Ectodermal cell (in vitro differentiated cells): ENCODE data around the gene TNNI2.

Experiments
- H3K27ac ChIP-seq: 2 replicates; pipeline ENCODE4 v1.7.0; 2013; ENCODE audit warnings: mild to moderate bottlenecking, low read depth, low read length; ENCODE audit not compliant: insufficient read depth, poor library complexity, severe bottlenecking
- H3K27me3 ChIP-seq: 2 replicates; pipeline ENCODE4 v1.7.0; 2013; ENCODE audit warnings: mild to moderate bottlenecking, low read length; ENCODE audit not compliant: insufficient read depth, control insufficient read depth, poor library complexity, severe bottlenecking
- H3K36me3 ChIP-seq: one replicate; pipeline ENCODE4 v1.7.0; 2013; ENCODE audit warnings: low read length; ENCODE audit not compliant: control insufficient read depth, insufficient read depth
- H3K4me1 ChIP-seq: one replicate; pipeline ENCODE4 v1.7.0; 2013; ENCODE audit warnings: low read length; ENCODE audit not compliant: control insufficient read depth, insufficient read depth
- H3K4me3 ChIP-seq: 2 replicates; pipeline ENCODE4 v1.7.0; 2013; ENCODE audit warnings: low read depth, low read length, control low read depth; ENCODE audit not compliant: insufficient read depth
- H3K9me3 ChIP-seq: 2 replicates; pipeline ENCODE4 v1.7.0; 2013; ENCODE audit warnings: mild to moderate bottlenecking, low read length, moderate library complexity; ENCODE audit not compliant: control insufficient read depth
- WGBS, 2 experiments: methylation state at CpG; one replicate each; pipeline ENCODE4 v1.1.7; 2013; ENCODE audit warnings: missing lambda C conversion rate in 2 of 2; 5-methylcytosine and 5-hydroxymethylcytosine counted together

TNNI2 gene

DNA sequence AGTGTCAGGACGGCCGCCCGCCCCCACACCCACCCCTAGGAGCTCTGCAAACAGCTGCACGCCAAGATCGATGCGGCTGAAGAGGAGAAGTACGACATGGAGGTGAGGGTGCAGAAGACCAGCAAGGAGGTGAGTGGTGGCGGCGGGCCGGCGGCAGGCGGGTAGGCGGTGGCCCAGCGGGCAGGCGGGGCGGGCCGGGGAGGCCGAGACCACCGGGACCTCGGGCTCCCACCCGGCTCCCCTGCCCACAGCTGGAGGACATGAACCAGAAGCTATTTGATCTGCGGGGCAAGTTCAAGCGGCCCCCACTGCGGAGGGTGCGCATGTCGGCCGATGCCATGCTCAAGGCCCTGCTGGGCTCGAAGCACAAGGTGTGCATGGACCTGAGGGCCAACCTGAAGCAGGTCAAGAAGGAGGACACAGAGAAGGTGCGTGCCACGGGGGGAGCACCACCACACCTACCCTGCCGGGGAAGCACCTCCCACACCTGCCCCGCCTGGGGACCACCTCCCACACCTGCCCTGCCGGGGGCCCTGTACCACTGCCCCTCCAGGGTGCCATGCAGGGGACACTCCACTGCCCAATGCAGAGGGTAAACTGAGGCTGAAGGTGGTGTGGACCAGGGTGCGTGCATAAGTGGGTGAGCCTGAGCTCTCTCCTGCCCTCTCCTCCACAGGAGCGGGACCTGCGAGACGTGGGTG is 2.1 kb downstream of the TNNI2 start:
- H3K36me3 ChIP-seq, result no peaks in the 10 kb centered on the region
- no peak overlapping the region for H3K4me3 ChIP-seq
- no peaks in the 10 kb centered on the region for H3K4me1 ChIP-seq
- H3K27me3 ChIP-seq, result no peaks in the 10 kb centered on the region
- no peak overlapping the region for H3K27ac ChIP-seq
- no peaks in the 10 kb centered on the region for H3K9me3 ChIP-seq
- WGBS, 2 experiments, result 93% methylated on average over 37 of the region's 37 CpGs

DNA sequence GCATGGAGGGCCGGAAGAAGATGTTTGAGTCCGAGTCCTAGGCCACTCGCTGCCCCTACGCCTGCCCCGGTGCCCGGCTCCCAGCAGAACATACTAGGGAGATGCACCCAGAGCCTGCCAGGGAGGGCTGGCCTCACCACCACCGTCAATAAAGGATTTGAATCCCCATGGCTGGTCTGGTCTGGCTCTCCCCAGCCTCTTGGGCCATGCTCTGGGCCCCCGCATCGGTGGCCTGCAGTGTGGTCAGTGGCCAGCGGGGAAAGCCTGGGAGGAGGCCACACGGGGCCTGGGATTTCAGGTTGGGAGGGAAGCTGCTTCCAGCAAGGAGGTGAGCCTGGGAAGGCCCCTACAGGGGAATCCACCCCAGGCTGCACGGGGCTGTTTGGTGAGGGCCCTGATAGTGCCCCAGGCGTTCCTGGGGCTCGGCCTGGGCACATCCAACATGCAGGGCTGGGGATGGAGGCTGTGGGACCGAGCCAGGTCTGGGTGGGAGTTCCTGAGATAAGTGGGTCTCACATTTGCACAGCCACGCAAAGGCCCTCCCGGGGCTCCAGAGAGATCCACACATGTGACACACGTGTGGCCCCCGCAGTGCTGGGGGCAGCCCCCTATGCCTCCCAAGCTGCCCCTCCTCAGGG is 2.8 kb downstream of the TNNI2 start:
- no peaks in the 10 kb centered on the region for H3K36me3 ChIP-seq
- H3K9me3 ChIP-seq, result no peaks in the 10 kb centered on the region
- no peaks in the 10 kb centered on the region for H3K27me3 ChIP-seq
- H3K27ac ChIP-seq, result no peak overlapping the region
- no peaks in the 10 kb centered on the region for H3K4me1 ChIP-seq
- no peak overlapping the region for H3K4me3 ChIP-seq
- WGBS, 2 experiments, result 93 to 94% methylated on average over 19 of the region's 19 CpGs

DNA sequence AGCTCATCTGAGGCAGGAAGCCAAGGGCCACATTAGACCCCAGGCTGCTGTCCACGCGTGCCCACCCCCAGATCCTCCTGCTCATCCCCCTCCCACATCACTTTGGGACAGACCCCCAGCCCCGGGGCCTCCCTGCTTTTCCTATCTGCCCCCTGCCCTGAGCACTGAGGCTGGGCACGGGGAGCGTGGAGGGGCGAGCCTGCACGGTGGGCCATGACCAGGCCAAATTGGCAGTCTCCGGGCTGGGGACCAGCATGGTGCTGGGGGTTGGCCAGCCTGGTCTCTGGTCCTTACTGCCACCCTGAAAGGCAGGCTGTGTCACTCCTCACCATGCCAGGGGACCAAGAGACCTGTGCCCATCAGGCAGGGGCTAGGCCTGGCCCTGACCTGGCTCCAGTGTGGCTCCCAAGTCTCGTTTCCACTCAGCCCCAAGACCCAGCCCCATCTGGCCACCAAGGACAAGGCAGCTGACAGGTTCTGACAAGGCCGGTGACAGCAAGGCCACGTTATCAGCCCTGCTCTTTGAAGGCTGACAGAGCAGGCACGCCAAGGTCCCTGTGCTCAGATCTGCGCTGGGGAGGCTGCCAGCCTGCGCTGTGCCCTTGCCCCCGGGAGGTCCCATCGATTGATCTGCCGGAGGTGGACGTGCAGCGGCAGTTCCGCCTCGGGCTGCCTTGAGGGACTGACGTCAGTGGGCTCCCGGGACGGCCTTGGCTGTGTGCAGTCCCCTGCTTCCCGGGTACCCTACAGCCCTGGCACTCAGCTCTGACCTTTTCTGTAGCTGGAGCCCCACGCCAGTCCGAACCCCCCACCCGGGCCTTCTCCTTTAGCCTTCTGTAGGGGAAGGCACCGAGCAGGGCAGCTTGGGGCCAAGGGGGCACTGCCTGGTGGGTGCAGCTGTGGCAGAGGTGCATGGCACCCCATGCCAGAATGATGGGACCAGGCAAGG is 3.6 kb downstream of the TNNI2 start:
- Histone ChIP-seq H3K4me3 (no peak overlapping the region), H3K27ac (no peak overlapping the region), H3K27me3 (no peaks in the 10 kb centered on the region), H3K36me3 (no peaks in the 10 kb centered on the region), H3K4me1 (no peaks in the 10 kb centered on the region), H3K9me3 (no peaks in the 10 kb centered on the region)
- WGBS, 2 experiments, result 92 to 94% methylated on average over 29 of the region's 29 CpGs

- H3K27me3 ChIP-seq, result no peaks in the 10 kb centered on the region
Measured at GRCh38 chr11:1843098-1843473, 4.3 kb downstream of the TNNI2 start.

GRCh38 chr11:1843796-1844195 is 5.0 kb downstream of the TNNI2 start:
- H3K4me3 ChIP-seq, result no peak overlapping the region
- no peaks in the 10 kb centered on the region for H3K36me3 ChIP-seq
- H3K9me3 ChIP-seq, result no peaks in the 10 kb centered on the region
- no peaks in the 10 kb centered on the region for H3K27me3 ChIP-seq
- H3K4me1 ChIP-seq, result no peaks in the 10 kb centered on the region
- H3K27ac ChIP-seq, result no peak overlapping the region
- 82 to 85% methylated on average over 8 of the region's 8 CpGs for WGBS, 2 experiments

More at GRCh38 chr11:1843098-1843473, 4.3 kb downstream of the TNNI2 start:
- H3K4me1 ChIP-seq, result no peaks in the 10 kb centered on the region
- no peaks in the 10 kb centered on the region for H3K36me3 ChIP-seq
- no peak overlapping the region for H3K4me3 ChIP-seq
- 84 to 89% methylated on average over 11 of the region's 11 CpGs for WGBS, 2 experiments
- H3K27ac ChIP-seq, result no peak overlapping the region
- no peaks in the 10 kb centered on the region for H3K9me3 ChIP-seq

DNA sequence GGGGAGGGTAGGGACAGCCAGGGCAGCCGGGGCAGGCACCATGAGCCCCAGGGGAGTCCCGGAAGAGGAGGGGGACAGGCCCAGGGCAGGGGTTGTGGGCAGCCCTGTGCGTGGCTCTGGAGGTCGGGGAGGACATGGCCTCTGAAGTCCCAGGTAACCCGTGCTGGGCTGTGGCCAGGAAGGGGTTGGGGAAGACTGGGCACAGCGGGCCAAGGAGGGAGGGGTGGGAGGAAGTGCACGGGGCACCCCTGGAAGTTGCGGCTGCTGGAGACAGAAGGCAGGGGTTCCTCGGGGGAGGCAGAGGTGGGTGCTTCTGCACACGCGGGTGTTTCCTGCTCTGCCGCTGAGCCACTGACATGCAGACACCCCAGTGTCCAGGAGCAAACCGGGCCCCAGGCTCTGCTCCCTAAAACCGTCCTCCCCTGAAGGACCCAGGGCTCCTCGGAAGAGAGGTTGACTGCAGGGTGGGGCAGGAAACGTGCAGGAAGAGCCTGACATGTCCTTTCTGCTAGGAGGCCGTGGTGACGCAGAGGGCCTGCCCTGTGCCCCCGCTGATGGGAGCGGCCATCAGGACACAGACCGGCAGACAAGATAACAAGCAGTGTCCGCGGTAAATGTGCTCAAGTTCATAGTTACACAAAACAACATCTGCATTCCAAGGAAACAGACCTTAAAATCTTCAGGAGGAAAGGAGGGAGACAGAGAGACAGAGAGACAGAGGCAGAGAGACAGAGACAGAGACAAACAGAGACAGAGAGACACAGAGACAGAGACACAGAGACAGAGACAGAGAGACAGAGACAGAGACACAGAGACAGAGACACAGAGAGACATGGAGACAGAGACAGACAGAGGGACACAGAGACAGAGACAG is 5.7 kb downstream of the TNNI2 start:
- H3K4me3 ChIP-seq, result no peak overlapping the region
- 88 to 91% methylated on average over 23 of the region's 23 CpGs for WGBS, 2 experiments
- no peaks in the 10 kb centered on the region for H3K36me3 ChIP-seq
- H3K4me1 ChIP-seq, result no peaks in the 10 kb centered on the region
- H3K27me3 ChIP-seq, result no peaks in the 10 kb centered on the region
- no peak overlapping the region for H3K27ac ChIP-seq
- no peaks in the 10 kb centered on the region for H3K9me3 ChIP-seq

DNA sequence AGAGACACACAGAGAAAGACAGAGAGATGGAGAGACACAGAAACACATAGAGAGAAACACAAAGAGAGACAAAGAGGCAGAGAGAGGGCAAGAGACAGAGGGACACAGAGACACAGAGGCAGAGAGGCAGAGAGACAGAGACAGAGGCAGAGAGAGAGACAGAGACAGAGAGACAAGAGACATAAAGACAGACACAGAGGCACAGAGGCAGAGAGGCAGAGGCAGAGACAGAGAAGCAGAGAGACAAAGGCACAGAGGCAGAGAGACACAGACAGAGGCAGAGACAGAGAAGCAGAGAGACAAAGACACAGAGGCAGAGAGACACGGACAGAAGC is 6.3 kb downstream of the TNNI2 start:
- H3K4me1 ChIP-seq, result no peaks in the 10 kb centered on the region
- H3K4me3 ChIP-seq, result no peak overlapping the region
- no peaks in the 10 kb centered on the region for H3K9me3 ChIP-seq
- H3K36me3 ChIP-seq, result no peaks in the 10 kb centered on the region
- H3K27ac ChIP-seq, result no peak overlapping the region
- WGBS, 2 experiments, result 85 to 87% methylated on average over 1 of the region's 1 CpG
- no peaks in the 10 kb centered on the region for H3K27me3 ChIP-seq

- H3K4me3 ChIP-seq, result no peak overlapping the region
- H3K27me3 ChIP-seq, result no peaks in the 10 kb centered on the region
- H3K4me1 ChIP-seq, result no peaks in the 10 kb centered on the region
- no peak overlapping the region for H3K27ac ChIP-seq
- no peaks in the 10 kb centered on the region for H3K9me3 ChIP-seq
- H3K36me3 ChIP-seq, result no peaks in the 10 kb centered on the region
- WGBS, 2 experiments, result 89 to 91% methylated on average over 21 of the region's 21 CpGs
Measured at GRCh38 chr11:1845561-1846452, 7.0 kb downstream of the TNNI2 start.

GRCh38 chr11:1846453-1846932 is 7.7 kb downstream of the TNNI2 start:
- H3K4me3 ChIP-seq, result no peak overlapping the region
- no peaks in the 10 kb centered on the region for H3K27me3 ChIP-seq
- H3K27ac ChIP-seq, result no peak overlapping the region
- 94 to 95% methylated on average over 9 of the region's 9 CpGs for WGBS, 2 experiments
- H3K36me3 ChIP-seq, result no peaks in the 10 kb centered on the region
- H3K4me1 ChIP-seq, result no peaks in the 10 kb centered on the region
- no peaks in the 10 kb centered on the region for H3K9me3 ChIP-seq
